Renal pelvis (tissue), 4 donors: ENCODE measurements around the gene BMPER. TPM values are rescaled to one million over a fixed set of nuclear protein-coding genes. Genes with fewer than 3 reads are reported as not detected.
"Not testable (repeated sequence)": the region's sequence is repeated elsewhere in the genome, so short reads cannot be mapped to it uniquely, and the experiment has no call there.

Experiments
- DNase-seq: peaks from one replicate; pipeline ENCODE4 v3.0.0-alpha.2; 2013
- polyA plus RNA-seq, 3 donors: library from polyadenylated mRNA; unstranded; fragments of 120-200 nt; gene quantifications; one replicate each; pipeline ENCODE4 v1.2.1, GENCODE V29; 2013; ENCODE audit not compliant: insufficient read length in 3 of 3

BMPER gene
- polyA plus RNA-seq, 3 donors, result 10.4 to 27.8 (median 20.4) TPM

- no peak for DNase-seq
Measured at GRCh38 chr7:34168013-34168412, 262.7 kb downstream of the BMPER start.

GRCh38 chr7:34174688-34175616 is 269.6 kb downstream of the BMPER start:
- not testable (repeated sequence) for DNase-seq

- no peak for DNase-seq
Measured at GRCh38 chr7:34175837-34176236, 270.5 kb downstream of the BMPER start.

- no peak for DNase-seq
Measured at GRCh38 chr7:34177476-34177875, 272.1 kb downstream of the BMPER start.

GRCh38 chr7:34181271-34181958 is 276.1 kb downstream of the BMPER start:
- DNase-seq, result no peak

- DNase-seq, result no peak
Measured at GRCh38 chr7:34184466-34184865, 279.1 kb downstream of the BMPER start.

GRCh38 chr7:34187798-34188307 is 282.5 kb downstream of the BMPER start:
- DNase-seq, result no peak

GRCh38 chr7:34189031-34189430 is 283.7 kb downstream of the BMPER start:
- DNase-seq, result no peak

GRCh38 chr7:34190299-34190698 is 285.0 kb downstream of the BMPER start:
- DNase-seq, result no peak

- no peak for DNase-seq
Measured at GRCh38 chr7:34191162-34191561, 285.8 kb downstream of the BMPER start.

GRCh38 chr7:34191771-34192479 is 286.6 kb downstream of the BMPER start:
- no peak for DNase-seq

- DNase-seq, result no peak
Measured at GRCh38 chr7:34192906-34193305, 287.6 kb downstream of the BMPER start.

- DNase-seq, result no peak
Measured at GRCh38 chr7:34198231-34198641, 292.9 kb downstream of the BMPER start.
